Right renal cortex interstitium (tissue), 3 donors: Measurements from ENCODE around the gene TTLL3. TPM values are rescaled to one million over a fixed set of nuclear protein-coding genes. Genes with fewer than 3 reads are reported as not detected.

Experiments
- DNase-seq, 3 donors: peaks; one replicate each; pipeline ENCODE4 v3.0.0-alpha.2; 2013; ENCODE audit warnings: low read depth in 3 of 3, low spot score in 2 of 3
- polyA plus RNA-seq, 3 donors: library from polyadenylated mRNA; unstranded; fragments of 120-200 nt; gene quantifications; one replicate each; pipeline ENCODE4 v1.2.1, GENCODE V29; 2013; ENCODE audit not compliant: insufficient read length in 3 of 3

The TTLL3 gene
- polyA plus RNA-seq, 3 donors = 29.7 to 34.0 (median 30.4) TPM

DNA sequence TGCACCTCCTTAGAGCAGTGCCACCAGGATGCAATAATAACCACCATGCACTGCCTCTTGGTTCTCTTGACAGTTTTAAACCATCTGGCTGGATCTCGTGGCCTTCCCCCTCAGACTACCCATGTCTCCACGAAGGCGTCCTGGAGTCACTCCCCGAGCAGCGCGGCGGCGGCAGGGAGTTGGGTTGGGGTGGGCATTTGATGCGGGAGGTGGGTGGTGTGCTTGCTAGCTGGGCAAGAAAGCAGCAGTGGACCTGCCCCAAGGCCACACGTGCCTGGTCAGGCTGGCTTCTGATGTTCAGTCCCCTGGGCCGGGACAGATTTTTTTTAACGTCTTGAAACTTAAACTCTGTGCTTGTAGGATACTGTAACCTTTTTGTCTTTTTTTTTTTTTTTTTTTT, 3.9 kb upstream of the TTLL3 start:
- no peak for DNase-seq

DNA sequence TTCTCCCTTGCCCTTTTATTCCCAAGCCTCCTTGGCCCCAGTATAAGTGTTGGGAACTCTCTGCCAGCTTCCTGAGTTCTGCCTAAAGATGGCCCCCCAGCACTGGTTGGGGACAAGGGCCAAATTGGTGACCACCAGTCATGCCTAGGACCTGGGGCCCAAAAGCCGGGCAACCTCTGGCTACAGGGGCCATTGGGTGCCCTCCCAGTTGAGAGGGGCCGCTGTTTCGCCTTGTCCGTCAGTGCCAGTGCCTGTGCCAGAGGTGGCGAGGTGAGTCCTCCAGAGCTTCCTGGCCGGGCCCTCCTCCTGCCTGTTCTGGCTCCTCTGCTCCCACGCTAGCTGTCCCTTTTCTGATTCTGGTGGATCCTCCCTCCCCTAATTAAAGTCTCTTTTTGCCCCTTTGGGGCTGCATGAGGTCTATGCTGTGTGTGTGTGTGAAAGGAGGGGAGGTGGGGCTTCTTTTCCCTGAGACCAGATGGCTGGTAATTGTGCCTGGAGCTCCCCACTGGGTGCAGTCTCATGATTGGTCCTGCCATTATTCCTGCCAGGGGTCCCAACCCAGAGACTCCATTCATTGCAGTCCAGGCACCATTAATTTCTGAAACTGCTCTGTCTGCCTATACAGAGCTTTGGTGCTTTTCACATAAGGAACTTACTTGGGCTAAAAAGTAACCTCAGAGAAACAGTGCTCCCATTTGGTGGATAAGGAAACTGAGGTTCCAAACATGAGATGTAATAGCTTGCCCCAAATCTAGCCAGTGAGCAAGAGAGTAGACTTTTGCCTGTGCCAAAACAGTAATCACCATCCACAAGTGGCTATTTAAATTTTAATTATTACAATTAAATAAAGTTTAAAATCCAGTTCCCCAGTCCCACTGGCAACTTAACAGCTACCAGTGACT, 3.1 kb upstream of the TTLL3 start:
- no peak for DNase-seq

DNA sequence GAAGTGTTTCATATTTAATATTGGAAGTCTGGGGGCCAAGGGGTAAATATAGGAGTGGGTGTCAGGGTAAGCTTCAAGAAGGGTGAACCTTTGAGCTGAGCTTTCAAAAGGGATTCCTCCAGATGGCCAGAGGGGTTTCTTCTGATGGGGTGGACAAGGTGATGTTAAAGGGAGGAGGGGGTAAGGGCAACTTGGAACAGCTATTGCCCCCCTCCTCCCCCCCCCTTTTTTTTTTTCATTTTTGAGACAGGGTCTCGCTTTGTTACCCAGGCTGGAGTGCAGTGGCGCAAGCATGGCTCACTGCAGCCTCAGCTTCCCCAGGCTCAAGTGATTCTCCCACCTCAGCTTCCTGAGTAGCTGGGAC, 2.1 kb upstream of the TTLL3 start:
- no peak for DNase-seq

DNA sequence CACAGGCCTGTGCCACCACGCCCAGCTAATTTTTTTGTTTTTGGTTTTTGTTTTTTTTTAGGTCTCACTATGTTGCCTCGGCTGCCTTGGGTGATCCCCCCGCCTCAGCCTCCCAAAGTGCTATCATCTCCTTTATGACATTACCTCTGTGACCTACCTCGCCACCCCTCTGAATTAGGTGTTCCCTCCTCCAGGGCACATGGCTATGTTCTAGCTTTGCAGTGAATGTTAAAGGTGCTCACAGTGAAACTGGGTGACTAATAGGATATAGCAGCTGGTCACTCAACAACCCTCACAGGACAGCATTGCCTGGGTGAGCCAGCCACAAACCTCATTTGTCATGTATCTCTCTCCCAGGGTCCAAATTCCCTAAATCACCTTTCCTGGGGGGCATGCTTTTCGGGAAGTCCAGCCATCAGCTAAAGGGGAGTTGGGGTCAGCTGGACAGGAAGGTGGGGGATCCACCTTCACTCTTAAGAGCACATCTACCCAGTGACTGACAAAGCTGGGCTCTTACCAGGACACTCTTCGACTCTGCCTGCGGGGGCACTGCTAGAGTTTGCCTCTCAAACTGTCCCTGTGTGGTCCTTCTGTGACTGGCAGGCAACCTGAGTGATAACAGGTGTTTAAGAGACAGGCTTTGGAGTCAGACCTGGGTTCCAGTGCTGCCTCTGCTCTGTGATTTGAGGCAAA, 1.6 kb upstream of the TTLL3 start:
- DNase-seq = no peak

DNA sequence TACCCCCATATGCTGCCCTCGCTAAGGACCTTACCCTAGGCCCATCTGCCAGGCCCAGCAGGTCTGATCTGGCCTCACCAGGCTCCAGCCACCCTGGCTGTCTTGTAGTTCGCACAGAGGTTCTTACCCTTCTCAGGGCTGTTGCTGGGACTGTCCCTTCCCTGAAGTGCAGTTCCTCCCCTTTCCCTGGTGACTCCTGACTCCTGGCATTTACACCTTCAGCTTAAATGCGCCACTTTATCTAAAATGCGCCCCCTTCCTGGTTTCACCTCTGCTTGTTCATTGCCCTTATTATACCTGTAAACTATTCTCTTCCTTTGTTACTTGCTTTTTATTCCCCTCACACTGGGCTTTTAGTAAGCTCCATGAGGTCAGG, 835 bp upstream of the TTLL3 start:
- DNase-seq = no peak

DNA sequence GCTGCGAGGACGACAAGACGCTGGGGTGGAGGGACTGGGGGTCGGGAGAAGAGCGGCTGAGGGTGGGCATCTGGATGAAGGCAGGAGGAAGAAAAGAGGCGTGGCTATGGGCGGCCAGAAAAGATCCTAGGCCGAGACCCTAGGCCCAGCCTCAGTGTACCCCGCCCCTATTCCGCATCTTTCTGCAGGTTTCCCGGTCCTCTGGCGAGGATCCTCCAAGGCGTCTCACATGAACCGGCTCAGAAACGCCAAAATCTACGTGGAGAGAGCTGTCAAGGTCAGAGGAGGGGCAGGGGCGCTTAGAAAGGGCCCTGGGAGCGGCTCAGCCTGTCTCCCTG, 340 bp downstream of the TTLL3 start:
- DNase-seq = no peak

DNA sequence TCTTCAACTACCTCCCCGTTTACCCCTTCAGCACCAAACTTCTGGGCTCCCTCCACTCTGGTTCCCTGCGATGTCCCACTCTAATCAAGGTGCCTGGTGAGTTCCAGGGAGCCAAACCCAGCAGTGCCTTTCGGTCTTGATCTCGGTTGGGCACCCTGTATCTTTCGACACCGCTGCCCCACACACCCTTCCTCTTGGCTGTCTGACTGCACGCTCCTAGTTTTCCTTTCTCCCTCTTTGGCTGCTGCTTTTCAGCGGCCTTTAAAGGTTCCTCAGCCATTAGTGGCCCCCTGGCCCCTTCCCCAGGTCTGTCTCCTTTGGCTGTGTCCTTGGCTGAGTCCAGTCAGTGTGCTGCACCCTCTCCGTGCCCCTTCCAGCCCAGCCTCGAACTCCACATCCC, 784 bp downstream of the TTLL3 start:
- no peak for DNase-seq

DNA sequence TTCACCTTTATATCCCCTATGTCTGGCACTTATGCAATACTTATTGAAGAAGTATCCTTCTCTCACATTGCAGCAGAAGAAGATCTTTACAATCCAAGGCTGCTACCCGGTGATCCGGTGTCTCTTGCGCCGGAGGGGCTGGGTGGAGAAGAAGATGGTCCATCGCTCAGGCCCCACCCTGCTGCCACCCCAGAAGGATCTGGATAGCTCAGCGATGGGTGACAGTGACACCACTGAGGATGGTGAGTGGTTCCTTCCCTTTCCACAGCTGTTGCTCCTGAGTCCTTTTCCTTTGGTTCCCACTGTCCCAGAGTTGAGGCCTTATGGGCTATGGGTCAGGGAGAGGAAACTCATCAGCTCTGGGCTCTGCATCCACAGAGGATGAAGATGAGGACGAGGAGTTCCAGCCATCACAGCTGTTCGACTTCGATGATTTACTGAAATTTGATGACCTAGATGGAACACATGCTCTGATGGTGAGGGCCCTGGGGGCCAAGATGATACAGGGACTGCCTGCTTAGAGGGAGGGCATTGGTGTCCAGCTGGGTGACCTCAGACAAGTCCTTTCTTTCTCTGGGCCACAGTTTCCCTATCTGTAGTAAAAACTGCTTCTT, 2.9 kb downstream of the TTLL3 start:
- no peak for DNase-seq

DNA sequence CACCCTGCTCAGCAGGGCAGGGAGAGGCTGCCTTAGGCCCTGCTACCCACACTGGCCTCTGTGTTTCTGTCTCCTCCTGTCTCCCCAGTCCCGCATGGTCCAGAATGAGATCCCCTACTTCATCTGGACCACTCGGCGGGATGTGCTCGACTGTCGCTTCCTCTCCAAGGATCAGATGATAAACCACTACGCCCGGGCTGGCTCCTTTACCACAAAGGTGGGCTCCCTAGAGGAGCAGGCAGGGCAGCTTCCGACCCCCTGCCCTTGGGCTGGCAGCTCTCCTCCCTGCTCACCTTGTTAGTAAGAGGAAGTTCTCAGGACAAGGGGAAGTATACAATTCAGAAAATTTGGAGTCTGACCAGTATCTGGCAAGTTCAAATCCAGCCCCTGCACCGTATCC, 5.9 kb downstream of the TTLL3 start:
- DNase-seq = no peak

DNA sequence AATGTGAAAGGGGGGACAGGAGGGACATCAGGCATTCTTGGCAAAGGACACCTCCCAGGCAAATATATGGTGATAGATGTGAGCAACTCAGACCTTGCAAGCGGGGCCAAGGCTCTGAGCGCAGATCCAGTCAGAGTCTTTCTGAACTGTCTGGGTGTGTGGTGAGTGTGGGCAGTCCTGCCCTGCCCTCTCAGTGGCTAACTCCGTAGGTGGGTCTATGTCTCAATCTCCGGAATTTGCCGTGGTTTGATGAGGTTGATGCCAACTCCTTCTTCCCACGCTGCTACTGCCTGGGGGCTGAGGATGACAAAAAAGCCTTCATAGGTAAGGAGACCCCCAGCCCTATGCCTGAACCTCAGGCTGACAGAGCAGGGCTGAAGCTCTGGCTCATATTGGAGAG, 7.4 kb downstream of the TTLL3 start:
- DNase-seq = no peak

DNA sequence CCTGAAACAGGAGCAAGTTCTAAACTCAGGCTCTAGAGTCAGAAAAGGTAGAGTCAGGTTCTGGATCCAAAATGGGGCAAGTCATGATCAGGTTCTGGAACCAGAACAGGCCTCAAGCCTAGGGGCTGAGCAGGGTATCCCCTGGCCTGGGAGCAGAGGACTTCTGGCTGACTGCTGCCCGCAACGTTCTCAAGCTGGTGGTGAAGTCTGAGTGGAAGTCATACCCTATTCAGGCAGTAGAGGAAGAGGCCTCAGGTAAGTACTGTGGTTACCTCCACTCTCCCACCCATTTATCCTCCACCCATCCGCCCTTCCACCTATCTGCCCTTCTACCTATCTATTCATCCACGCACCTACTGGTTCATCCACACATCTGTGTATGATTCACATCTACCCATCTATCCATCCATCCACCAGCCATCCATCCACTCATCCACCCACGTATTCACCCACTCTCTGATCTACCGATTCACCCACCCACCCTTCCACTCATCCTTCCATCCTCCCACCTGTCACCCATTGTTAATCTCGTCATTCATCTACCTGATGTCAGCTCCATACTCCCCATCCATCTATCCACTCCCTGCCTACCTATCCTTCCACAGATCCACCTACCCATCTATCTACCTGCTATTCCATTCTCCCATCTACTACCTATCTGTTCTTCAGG, 8.7 kb downstream of the TTLL3 start:
- no peak for DNase-seq

DNA sequence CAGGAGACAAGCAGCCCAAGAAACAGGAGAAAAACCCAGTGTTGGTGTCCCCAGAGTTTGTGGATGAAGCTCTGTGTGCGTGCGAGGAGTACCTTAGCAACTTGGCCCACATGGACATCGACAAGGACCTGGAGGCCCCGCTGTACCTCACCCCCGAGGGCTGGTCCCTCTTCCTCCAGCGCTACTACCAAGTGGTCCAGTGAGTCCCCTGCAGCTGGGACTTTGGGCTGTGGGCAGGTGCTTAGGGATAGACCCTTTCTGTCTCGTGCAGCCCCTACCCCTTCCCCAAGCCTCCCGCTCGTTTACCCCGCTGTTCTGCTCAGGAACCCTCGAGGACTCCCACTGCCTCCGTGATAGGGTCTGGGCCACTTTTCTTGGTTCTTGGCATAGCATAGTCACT, 10.5 kb downstream of the TTLL3 start:
- no peak for DNase-seq

DNA sequence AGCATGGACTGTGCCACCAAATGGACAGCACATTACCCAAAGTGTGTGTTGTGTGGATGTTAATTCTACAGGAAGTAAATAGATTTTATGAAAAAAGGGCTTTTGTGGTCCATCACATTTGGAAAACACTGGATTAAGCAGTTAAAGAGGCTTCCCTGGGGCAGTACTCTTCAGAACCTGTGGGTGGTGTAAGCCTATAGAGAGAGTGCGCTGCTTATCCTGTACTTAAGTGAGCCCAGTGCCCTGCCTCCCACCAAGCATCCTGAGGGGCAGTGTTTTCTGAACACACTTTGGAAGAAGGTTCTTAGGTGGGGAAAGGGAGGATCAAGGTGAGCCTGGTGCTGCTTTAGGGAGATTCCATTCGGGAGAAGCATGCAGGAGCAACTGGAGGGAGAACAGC, 10.9 kb downstream of the TTLL3 start:
- no peak for DNase-seq

DNA sequence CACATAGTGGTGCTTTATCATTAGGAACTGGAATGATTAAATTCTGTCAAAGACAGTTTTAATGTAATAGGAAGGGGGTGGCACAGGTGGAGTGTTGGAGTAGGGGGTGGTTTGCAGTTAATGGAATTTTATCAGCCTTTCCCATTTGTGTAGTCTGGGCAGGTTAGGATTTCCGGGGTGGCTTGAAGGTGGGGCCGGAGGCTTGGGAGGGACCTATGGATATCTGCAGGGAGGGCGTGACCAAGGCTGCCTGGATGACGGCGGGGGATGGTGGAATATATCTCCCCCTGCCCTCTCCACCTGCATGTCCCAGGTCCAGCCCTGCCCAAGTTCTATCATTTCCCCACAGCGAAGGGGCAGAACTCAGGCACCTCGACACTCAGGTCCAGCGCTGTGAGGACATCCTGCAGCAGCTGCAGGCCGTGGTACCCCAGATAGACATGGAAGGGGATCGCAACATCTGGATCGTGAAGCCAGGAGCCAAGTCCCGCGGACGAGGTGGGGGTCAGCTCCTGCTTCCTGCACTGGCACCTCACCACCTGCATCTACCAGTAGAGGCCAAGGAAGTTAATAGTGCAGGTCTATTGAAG, 15.5 kb downstream of the TTLL3 start:
- DNase-seq = no peak

DNA sequence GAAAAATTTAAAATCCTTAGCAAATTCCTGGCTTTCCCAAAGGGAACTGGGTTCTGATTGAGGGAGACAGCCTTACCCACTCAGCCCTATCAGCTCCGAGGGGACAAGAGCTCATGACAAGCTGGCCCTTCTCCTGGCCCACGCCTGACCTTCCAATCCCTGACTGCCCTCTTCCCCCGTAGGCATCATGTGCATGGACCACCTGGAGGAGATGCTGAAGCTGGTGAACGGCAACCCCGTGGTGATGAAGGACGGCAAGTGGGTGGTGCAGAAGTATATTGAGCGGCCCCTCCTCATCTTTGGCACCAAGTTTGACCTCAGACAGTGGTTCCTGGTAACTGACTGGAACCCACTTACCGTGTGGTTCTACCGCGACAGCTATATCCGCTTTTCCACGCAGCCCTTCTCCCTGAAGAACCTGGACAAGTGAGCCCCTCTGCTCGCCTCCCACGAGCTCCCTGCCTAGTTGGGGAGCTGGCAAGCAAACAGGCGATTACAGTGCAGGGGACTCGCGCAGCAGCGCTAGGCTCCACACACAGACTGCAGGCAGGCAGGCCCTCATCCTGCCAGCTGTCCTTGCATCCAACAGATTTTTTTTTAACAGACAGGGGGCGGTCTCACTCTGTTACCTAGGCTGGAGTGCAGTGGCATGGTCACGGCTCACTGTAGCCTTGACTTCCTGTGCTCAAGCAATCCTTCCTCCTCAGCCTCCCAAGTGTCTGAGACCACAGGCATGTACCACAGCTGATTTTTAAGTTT, 16.9 kb downstream of the TTLL3 start:
- DNase-seq = no peak

DNA sequence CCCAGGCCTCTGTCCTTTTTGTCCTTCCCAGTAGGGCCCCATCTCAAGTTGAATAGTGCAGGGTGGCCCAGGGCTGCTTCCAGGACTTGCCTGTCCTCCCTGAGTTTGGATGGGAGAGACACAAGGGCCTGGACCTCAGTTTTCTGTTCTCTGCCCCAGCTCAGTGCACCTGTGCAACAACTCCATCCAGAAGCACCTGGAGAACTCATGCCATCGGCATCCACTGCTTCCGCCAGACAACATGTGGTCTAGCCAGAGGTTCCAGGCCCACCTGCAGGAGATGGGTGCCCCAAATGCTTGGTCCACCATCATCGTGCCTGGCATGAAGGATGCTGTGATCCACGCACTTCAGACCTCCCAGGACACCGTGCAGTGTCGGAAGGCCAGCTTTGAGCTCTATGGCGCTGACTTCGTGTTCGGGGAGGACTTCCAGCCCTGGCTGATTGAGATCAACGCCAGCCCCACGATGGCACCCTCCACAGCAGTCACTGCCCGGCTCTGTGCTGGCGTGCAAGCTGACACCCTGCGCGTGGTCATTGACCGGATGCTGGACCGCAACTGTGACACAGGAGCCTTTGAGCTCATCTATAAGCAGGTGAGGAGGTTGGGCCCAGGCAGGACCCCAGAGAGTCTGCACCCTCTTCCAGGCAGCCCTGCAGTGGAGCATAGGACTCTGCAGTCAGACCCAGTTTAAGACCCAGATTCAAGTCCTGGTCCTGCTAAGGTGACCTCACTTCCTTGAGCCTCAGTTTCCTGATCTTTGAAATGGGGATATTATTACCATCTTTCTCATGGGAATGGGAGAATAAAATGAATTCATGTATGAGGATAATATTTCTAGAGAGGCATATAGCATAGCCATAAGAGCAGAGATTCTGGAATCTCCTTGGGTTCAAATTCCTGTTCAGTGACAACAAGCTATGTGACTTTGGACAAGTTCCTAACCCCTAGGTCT, 19.0 kb downstream of the TTLL3 start:
- DNase-seq = no peak

DNA sequence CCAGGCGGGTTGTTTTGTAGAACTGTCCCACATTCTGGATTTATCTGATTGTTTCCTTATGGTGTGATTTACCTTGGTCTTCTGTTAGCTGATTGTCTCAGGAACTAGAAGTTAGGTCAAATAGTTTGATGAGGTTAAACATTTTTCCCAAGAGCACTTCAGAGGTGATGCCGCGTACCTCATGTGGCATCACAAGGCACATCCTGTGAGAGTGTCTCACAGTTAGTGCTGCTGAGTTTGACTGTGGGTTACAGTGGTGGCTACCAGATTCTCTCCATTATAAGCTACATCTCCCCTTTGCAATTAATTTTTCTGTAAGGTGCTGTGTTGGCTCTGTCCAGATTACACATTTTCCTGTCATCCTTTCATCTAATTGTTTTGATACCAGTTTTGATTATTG, 21.2 kb downstream of the TTLL3 start:
- DNase-seq = no peak

DNA sequence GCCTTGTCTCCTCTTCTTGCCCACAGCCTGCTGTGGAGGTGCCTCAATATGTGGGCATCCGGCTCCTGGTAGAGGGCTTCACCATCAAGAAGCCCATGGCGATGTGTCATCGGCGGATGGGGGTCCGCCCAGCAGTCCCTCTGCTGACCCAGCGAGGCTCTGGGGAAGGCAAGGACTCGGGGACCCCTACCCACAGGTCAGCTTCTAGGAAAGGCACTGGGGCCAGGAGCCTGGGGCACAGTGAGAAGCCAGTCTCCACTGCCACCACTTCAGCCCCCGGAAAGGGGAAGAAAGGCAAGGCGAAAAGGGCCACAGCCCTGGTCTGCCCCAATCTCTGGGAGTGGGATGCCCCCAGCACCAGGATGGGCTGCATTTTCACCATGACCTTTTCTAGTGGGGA, 23.0 kb downstream of the TTLL3 start:
- no peak for DNase-seq
